Karpas-422 (cell line): ENCODE data around the gene DLGAP1. TPM values are rescaled to one million over a fixed set of nuclear protein-coding genes. Genes with fewer than 3 reads are reported as not detected.

Source experiments
- DNase-seq: peaks from one replicate; pipeline ENCODE4 v3.0.0-alpha.2; 2015
- H2AFZ ChIP-seq: fragments of 200-600 bp; sonication (generic); 2 replicates; pipeline ENCODE4 v1.6.1; 2014; ENCODE audit warnings: antibody characterized with exemption, low read length, mixed read lengths
- H3K27ac ChIP-seq: fragments of 200-600 bp; sonication (generic); 2 replicates; pipeline ENCODE4 v1.5.1; 2014; ENCODE audit warnings: mild to moderate bottlenecking, low read length, moderate library complexity
- H3K27me3 ChIP-seq: fragments of 200-600 bp; sonication (generic); 2 replicates; pipeline ENCODE4 v1.6.1; 2014; ENCODE audit warnings: low read length, mixed read lengths
- H3K36me3 ChIP-seq: fragments of 200-600 bp; sonication (generic); 2 replicates; pipeline ENCODE4 v1.6.1; 2014; ENCODE audit warnings: low read length, mixed read lengths; ENCODE audit not compliant: insufficient read depth
- H3K4me1 ChIP-seq: fragments of 200-600 bp; sonication (generic); 2 replicates; pipeline ENCODE4 v1.6.1; 2014; ENCODE audit warnings: mild to moderate bottlenecking, low read length, mixed read lengths
- H3K4me2 ChIP-seq: fragments of 200-600 bp; sonication (generic); 2 replicates; pipeline ENCODE4 v1.6.1; 2014; ENCODE audit warnings: low read length, low read depth, mild to moderate bottlenecking; ENCODE audit not compliant: poor library complexity, severe bottlenecking
- H3K4me3 ChIP-seq: fragments of 200-600 bp; sonication (generic); 2 replicates; pipeline ENCODE4 v1.5.1; 2014; ENCODE audit warnings: mild to moderate bottlenecking, antibody characterized with exemption, low read length, mixed read lengths
- H3K79me2 ChIP-seq: fragments of 200-600 bp; sonication (generic); 2 replicates; pipeline ENCODE4 v1.6.1; 2014; ENCODE audit warnings: mild to moderate bottlenecking, low read length, mixed read lengths
- H3K9ac ChIP-seq: fragments of 200-600 bp; sonication (generic); 2 replicates; pipeline ENCODE4 v1.6.0; 2014; ENCODE audit warnings: low read length
- H3K9me2 ChIP-seq: fragments of 200-600 bp; sonication (generic), shearing (Covaris generic); replicated peaks from 2 replicates; pipeline ENCODE4 v1.6.0; 2014; ENCODE audit warnings: mild to moderate bottlenecking, low read length, moderate library complexity; ENCODE audit not compliant: insufficient read depth
- H3K9me3 ChIP-seq: fragments of 300-700, 200-600 bp; sonication (generic); 2 replicates; pipeline ENCODE4 v1.6.1; 2014; ENCODE audit warnings: low read length, mixed read lengths
- H4K20me1 ChIP-seq: fragments of 200-600 bp; sonication (generic); 2 replicates; pipeline ENCODE4 v1.6.1; 2014; ENCODE audit warnings: mild to moderate bottlenecking, antibody characterized with exemption, low read length, low read depth; ENCODE audit not compliant: insufficient read depth
- total RNA-seq: library from RNA; depleted of rRNA; stranded (reverse); fragments of >200 nt; shearing (Covaris generic); gene quantifications from 2 replicates; pipeline ENCODE4 v1.2.3, GENCODE V29; 2014; ENCODE audit warnings: low replicate concordance

DLGAP1 gene
- total RNA-seq, 1 experiment from 2014 or later, result 8.8 TPM

DNA sequence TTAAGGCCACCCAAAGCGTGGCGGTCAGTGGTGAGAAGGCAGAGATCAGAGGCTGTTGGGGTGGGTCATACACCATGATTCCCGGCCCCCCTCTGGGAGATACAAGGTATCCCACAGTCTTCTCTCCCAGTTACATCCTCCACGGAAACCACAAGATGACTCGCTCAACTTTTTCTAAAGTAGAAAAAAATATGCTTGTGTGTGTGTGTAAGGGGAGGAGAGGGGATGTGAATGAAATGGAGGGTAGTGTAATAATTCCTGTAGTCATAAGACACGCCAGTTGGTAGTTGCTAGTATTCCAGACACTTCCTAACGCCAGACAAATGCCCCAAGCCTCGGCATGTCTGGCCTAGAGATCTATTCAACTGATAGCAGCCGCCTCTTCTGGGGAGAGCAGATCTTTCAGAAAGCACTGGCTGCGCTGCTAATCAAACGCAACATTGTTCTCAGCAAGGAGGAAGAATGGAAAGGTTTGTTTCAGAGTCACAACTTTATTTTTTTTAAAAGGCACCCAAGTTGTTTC lies 861.7 kb downstream of the DLGAP1 start:
- H3K4me1 ChIP-seq, result peaks cover 64% of the 10 kb centered on the region
- H3K9ac ChIP-seq, result peak overlapping the region; percentile 79
- peaks cover 7% of the 10 kb centered on the region; the same call in 1 of the 2 replicates for H3K79me2 ChIP-seq
- no peaks in the 10 kb centered on the region for H4K20me1 ChIP-seq
- peak overlapping the region; percentile 89 for H3K4me2 ChIP-seq
- peak overlapping the region; percentile 98 for H3K27ac ChIP-seq
- no peaks in the 10 kb centered on the region for H3K27me3 ChIP-seq
- H3K4me3 ChIP-seq, result peak overlapping the region; percentile 66
- peak overlapping the region; percentile 81 for H2AFZ ChIP-seq
- no peaks in the 10 kb centered on the region for H3K9me3 ChIP-seq
- no peaks in the 10 kb centered on the region for H3K9me2 ChIP-seq
- no peaks in the 10 kb centered on the region for H3K36me3 ChIP-seq
- no peak for DNase-seq

GRCh38 chr18:3592864-3593263 lies 862.2 kb downstream of the DLGAP1 start:
- H3K27me3 ChIP-seq, result no peaks in the 10 kb centered on the region
- H3K79me2 ChIP-seq, result peaks cover 7% of the 10 kb centered on the region; the same call in 1 of the 2 replicates
- H3K27ac ChIP-seq, result peak overlapping the region; percentile 98
- peak overlapping the region; percentile 66 for H3K4me3 ChIP-seq
- H3K9me3 ChIP-seq, result no peaks in the 10 kb centered on the region
- H2AFZ ChIP-seq, result peak overlapping the region; percentile 81
- H3K9me2 ChIP-seq, result no peaks in the 10 kb centered on the region
- no peaks in the 10 kb centered on the region for H3K36me3 ChIP-seq
- H4K20me1 ChIP-seq, result no peaks in the 10 kb centered on the region
- H3K9ac ChIP-seq, result peak overlapping the region; percentile 79
- no peak for DNase-seq
- peaks cover 64% of the 10 kb centered on the region for H3K4me1 ChIP-seq
- H3K4me2 ChIP-seq, result peak overlapping the region; percentile 89

GRCh38 chr18:3590096-3590630 lies 864.9 kb downstream of the DLGAP1 start:
- Histone ChIP-seq H3K4me3 (no peak overlapping the region), H3K9me2 (no peaks in the 10 kb centered on the region), H3K27me3 (no peaks in the 10 kb centered on the region), H3K79me2 (no peaks in the 10 kb centered on the region), H3K9me3 (no peaks in the 10 kb centered on the region), H3K36me3 (no peaks in the 10 kb centered on the region), H3K9ac (no peak overlapping the region), H3K4me2 (no peak overlapping the region), H2AFZ (no peak overlapping the region), H3K27ac (peak overlapping the region; percentile 52; the same call in 1 of the 2 replicates), H4K20me1 (no peaks in the 10 kb centered on the region), H3K4me1 (peaks cover 64% of the 10 kb centered on the region)
- no peak for DNase-seq

GRCh38 chr18:3585656-3586509 lies 869.2 kb downstream of the DLGAP1 start:
- Histone ChIP-seq H3K27ac (peak overlapping the region; percentile 96), H3K9ac (peak overlapping the region; percentile 74), H3K36me3 (no peaks in the 10 kb centered on the region), H3K9me3 (no peaks in the 10 kb centered on the region), H3K27me3 (no peaks in the 10 kb centered on the region), H3K4me3 (peak overlapping the region; percentile 61), H3K4me2 (peak overlapping the region; percentile 88), H3K4me1 (peaks cover 49% of the 10 kb centered on the region), H4K20me1 (no peaks in the 10 kb centered on the region), H2AFZ (peak overlapping the region; percentile 89), H3K79me2 (no peaks in the 10 kb centered on the region), H3K9me2 (no peaks in the 10 kb centered on the region)
- peak; percentile 97 for DNase-seq

DNA sequence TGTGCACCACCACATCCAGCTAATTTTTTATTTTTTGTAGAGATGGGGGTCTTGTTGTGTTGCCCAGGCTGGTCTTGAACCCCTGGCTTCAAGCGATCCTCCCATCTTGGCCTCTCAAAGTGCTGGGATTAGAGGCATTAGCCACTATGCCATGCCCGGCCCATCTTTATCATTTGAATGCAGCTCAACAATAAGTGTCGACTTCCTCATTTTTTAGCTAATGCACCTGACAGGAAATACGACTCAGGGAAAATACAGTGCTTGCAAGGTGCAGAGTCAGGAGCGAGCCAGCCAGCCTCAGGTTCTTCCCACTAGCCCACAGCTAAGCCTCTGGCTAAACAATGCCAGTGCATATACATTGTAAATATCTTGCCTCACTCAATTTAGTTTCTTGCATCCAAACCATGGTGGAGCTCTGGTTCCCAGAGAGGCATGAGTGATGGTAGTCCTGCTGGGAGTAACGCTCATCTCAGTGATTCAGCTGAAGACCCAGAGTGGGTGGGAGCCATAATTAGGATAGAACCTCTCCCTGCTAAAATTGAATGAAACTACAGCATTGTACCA lies 870.1 kb downstream of the DLGAP1 start:
- Histone ChIP-seq H3K36me3 (no peaks in the 10 kb centered on the region), H3K9ac (peak overlapping the region; percentile 59), H2AFZ (no peak overlapping the region), H3K9me3 (no peaks in the 10 kb centered on the region), H3K4me3 (peak overlapping the region; percentile 30), H4K20me1 (no peaks in the 10 kb centered on the region), H3K27me3 (no peaks in the 10 kb centered on the region), H3K27ac (peak overlapping the region; percentile 96), H3K9me2 (no peaks in the 10 kb centered on the region), H3K79me2 (no peaks in the 10 kb centered on the region), H3K4me2 (peak overlapping the region; percentile 63), H3K4me1 (peaks cover 43% of the 10 kb centered on the region)
- peak; percentile 91 for DNase-seq

DNA sequence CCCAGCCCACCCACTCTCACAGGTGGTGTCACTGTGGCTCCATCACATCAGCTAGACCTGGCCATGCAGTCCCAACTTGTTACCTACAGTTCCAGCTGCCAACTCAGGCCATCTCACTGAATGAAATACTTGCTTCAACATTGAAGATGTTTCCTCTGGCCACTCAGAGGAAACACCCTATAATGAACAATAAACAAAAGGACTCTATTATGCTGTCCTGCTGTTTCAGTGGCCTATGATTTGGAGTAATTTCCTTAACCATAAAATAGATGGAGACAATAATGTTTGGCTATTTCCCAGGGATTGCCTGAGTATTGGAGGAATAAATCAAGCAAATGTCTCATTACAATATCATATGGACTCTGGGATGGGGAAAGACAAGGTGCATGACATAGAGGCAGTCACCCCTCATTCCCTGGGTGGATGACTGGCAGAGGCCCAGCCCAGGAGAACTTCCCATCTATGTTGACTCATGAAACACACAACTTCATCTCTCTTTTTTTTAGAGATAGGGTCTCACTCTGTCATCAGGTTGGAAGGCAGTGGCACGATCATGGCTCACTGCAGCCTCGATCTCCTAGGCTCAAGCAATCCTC lies 870.7 kb downstream of the DLGAP1 start:
- peak overlapping the region; percentile 96 for H3K27ac ChIP-seq

DNA sequence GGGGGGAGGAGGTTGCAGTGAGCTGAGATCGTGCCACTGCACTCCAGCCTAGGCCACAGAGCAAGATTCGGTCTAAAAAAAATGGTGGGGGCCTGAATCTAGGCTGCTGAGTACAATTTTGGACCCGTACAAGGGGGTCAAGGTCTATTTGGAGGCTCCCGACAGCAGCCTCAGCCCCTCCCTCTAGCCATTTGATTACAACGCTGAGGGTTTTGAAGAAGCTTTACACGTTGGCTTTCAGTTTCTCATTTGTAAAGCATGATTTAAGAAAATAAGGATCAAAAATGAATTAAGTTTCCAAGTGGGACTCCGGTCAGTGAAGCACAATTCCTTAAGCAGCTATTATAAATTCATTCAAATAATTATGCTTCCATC lies 871.2 kb downstream of the DLGAP1 start:
- peak; percentile 64 for DNase-seq
- H3K9me3 ChIP-seq, result no peaks in the 10 kb centered on the region
- no peaks in the 10 kb centered on the region for H3K79me2 ChIP-seq
- H3K4me3 ChIP-seq, result no peak overlapping the region
- H3K36me3 ChIP-seq, result no peaks in the 10 kb centered on the region
- H3K4me1 ChIP-seq, result peaks cover 43% of the 10 kb centered on the region
- H3K9me2 ChIP-seq, result no peaks in the 10 kb centered on the region
- 0 out of 2 replicates have a peak overlapping the region, but pooled peaks have one; percentile 9 for H3K9ac ChIP-seq
- peak overlapping the region; percentile 96 for H3K27ac ChIP-seq
- H3K27me3 ChIP-seq, result no peaks in the 10 kb centered on the region
- peak overlapping the region; percentile 49; the same call in 1 of the 2 replicates for H2AFZ ChIP-seq
- no peaks in the 10 kb centered on the region for H4K20me1 ChIP-seq
- H3K4me2 ChIP-seq, result peak overlapping the region; percentile 63

More for the DNA sequence above, 870.7 kb downstream of the DLGAP1 start:
- no peaks in the 10 kb centered on the region for H3K79me2 ChIP-seq
- 0 out of 2 replicates have a peak overlapping the region, but pooled peaks have one; percentile 0 for H3K4me3 ChIP-seq
- no peaks in the 10 kb centered on the region for H3K9me3 ChIP-seq
- H3K9ac ChIP-seq, result peak overlapping the region; percentile 23
- DNase-seq, result no peak
- no peaks in the 10 kb centered on the region for H3K27me3 ChIP-seq
- H2AFZ ChIP-seq, result no peak overlapping the region
- H3K4me1 ChIP-seq, result peaks cover 43% of the 10 kb centered on the region
- H3K9me2 ChIP-seq, result no peaks in the 10 kb centered on the region
- no peaks in the 10 kb centered on the region for H4K20me1 ChIP-seq
- H3K4me2 ChIP-seq, result peak overlapping the region; percentile 63
- no peaks in the 10 kb centered on the region for H3K36me3 ChIP-seq
